GM21825 (cell line): ENCODE results near the gene ITPRIPL2.
A peak's percentile ranks its signal among the peaks of the same experiment; 100 is the strongest.

Experiments used
- ATAC-seq: cut with Tn5 transposase; IDR thresholded peaks from one replicate; pipeline ENCODE4 v1.9.1; 2021; ENCODE audit warnings: mild to moderate bottlenecking, moderate library complexity; ENCODE audit not compliant: unreplicated experiment

ITPRIPL2 gene

DNA sequence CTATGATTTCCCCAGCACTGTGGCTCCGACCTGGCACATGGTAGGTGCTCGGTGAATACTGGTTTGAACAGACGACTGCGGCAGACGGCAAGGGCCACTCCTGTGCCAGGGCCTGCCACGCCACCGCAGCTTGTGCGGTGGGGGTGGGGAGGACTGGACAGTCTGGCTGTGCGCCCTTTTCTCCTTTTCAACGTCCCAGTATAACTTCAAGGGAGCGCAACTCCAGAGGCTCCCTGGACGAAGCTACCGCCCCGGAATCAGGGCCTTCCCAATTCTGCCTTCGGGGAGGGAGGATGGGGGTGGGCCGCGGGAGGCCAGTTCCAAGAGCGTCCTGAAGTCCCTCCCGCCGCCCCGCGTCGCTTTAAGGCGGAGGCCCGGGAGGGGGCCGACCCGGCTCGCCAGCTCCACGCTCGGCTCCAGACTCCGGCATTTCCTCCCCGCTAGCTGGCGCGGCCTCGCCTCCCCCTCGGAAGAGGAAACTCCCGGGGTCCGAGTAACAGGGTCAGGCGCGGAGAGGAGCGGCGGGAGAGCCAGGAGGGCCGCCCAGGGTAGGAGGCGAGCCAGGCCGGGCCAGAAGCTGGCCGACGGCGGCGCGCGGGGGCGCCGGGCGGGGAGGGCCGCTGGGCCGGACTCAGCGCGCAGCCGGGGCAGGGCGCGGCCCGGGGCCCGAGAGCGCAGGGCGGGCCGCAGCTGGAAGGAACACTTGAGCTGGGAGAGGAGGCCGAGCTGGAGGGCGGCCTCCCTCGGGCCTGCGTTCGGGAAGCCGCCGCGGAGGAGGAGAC is at the start of gene ITPRIPL2:
TSS of gene ITPRIPL2 (plus strand) at position 388 of the 782 bp plus-strand sequence. CDS start 498 bp downstream, outside the sequence.
- no peak for ATAC-seq

DNA sequence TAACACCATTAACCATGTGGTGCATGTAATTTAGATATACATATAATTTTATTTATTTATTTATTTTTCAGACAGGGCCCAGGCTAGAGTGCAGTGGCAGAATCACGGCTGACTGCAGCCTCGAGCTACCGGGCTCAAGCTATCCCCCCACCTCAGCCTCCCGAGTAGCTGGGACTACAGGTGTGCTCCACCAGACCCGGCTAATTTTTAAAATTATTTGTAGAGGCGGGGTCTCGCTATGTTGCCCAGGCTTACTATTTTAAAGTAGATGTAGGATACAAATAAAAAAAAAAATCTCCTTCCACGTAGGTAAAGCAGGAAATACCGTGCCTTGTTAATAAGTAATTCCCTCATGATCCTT is 46.8 kb upstream of the ITPRIPL2 start:
- ATAC-seq: no peak

DNA sequence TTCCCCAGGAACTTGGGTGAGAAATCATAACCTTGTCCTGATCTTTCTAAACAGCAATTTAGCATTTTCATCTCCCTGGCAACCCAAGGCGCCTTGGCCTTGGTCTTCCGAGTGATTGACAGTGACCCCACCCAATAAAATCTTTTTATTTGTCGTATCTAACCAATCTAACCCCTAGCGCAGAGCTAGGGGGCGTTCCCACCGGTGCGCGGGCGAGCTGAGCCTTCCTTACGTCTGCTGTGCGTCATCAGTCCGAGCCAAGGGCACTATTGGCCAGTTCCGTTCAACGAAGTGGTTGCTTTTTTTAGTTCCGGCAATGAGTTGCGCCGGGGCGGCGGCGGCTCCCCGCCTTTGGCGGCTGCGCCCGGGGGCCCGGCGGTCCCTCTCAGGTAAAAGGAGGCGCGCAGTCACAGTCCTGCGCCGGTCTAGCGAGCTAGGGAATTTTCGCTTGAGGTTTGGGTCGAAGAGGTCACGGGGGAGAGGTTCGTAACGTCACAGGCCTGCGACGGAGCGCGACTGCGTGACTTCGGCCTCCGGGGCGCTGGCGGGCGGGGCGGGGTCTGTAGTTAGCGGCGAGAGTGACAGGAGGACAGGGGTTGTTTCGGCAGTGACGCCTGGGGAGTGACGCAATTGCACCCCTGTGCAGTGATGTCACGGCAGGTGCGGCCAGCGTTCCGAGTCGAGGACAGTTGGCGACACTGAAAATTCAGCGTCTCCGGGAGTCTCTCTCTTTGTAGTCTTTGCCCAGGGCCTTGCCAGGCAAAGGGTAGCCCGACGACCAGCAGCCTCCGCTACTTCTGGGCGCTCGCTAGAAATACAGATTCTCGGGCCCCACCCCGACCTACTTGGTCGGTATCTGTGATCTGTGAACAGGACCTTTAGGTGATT is 46.2 kb upstream of the ITPRIPL2 start, which contains the start of gene COQ7:
TSS of gene COQ7 (plus strand) at position 266 of the 888 bp plus-strand sequence. CDS start at position 317, 51 bp downstream.
- ATAC-seq: peak; percentile 91

DNA sequence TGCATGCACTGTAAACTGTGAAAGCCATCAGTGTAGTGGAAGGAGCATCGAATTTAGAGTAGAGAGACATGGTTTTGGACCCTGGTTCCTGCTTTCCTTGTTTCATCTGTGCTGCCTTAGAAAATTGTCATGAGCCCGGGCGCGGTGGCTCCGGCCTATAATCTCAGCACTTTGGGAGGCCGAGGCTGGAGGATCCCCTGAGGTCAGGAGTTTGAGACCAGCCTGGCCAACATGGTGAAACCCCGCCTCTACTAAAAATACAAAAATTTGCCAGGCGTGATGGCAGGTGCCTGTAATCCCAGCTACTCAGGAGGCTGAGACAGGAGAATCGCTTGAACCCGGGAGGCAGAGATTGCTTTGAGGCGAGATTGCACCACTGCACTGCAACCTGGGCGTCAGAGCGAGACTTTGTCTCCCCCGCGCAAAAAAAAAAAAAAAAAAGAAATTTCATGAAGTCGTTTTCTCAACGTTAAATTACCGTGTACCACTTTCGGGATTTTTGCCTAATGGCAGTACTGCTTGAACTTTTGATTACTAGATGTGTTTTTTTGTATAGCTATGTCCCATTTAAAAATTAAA is 45.4 kb upstream of the ITPRIPL2 start:
- ATAC-seq: no peak

DNA sequence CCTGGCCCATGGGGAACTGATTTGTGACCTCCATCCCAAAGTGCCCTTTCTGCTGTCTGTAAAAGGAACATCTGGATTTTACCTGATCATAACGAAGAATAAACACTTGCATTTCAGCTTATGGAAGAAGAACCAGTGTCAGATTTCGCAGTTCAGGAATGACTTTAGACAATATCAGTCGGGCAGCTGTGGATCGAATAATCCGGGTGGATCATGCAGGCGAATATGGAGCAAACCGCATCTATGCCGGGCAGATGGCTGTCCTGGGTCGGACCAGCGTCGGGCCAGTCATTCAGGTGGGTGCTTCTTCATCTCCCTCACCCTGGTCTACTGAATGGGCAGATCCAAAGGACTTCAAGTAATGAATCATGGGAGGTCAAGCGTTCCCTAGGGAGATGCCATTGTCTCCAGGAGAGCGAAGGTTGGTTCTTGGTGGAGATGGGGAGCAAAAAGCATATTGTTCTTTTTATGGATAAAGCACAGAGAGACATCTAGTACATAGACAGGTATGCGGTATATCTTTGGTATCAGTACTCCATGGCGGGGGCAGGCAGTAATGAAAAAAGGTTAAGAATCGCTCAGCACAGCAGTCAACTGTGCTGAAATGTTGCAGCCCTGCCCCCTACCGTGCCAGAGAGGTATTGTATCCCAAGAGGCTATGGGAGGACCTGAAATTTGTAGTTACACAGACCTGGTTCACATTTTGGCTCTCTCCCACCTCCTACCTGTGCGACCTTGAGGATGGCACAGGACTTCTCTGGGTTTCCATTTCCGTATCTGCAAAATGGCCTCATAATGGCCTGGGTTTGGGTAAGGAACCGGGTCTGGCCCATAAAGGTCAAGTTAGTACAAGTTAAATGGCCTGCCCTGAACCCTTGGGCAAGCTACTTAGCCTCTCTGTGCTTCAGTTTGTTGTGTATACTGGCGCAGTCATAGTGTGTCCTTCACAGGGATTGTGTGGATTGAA is 41.7 kb upstream of the ITPRIPL2 start:
- no peak for ATAC-seq

DNA sequence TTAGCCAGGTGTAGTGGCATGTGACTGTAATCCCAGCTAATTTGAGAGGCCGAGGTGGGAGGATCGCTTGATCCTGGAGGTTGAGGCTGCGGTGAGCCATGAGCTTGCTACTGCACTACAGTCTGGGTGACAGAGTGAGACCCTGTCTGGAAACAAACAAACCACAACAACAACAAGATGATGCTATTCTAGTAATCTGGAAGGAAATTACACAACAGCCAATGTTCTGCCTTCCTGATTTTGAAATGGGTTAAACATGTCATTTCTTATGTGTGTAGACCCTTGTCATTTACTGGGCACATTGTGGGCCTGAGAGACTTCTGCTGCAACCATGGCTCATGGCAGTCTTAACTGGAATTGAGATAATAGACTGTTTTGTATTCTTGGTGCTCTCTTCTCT is 40.4 kb upstream of the ITPRIPL2 start:
- no peak for ATAC-seq

DNA sequence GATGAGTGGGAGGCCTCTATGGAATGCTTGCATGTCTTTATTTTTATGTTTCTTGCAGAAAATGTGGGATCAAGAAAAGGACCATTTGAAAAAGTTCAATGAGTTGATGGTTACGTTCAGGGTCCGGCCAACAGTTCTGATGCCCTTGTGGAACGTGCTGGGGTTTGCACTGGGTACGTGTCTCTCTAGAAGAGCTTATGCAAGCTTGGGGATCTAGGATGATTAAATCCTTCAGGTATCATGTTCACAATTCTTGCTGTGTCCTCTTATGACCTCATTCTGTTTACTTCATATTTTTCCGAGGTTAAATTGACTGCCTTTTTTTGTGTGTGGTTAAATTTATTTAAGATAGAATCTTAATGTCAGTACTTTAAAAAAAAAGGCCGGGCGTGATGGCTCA is 39.9 kb upstream of the ITPRIPL2 start:
- no peak for ATAC-seq

DNA sequence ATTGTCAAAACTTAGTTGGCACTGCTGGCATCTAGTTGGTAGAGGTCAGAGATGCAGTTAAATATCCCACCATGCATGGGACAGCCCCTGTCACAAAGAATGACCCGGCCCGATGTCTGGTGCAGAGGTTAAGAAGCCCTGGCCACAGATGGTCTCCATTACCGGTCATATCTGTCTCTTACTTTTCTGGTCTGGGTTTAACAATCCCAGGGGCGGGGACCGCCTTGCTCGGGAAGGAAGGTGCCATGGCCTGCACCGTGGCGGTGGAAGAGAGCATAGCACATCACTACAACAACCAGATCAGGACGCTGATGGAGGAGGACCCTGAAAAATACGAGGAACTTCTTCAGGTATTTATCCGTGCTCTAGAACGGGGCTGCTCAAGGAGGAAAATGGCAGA is 38.3 kb upstream of the ITPRIPL2 start:
- ATAC-seq: no peak

DNA sequence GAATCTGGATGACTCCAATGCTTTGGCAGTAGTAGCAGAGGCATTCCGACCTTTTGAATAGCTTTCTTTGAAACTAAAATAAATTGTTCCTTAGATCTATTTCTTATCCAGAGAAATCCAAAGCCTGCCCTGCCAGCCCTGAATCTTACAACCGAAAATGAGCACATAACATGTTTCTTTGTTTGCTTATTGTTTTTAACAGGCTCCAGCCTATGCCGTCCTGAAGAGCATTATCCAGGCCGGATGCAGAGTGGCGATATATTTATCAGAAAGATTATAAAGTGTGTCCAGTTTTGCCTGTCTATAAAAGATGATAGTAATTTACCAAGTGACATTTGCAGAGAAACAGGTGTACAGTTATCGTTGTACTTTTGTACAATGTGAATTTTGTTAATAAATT is 35.9 kb upstream of the ITPRIPL2 start:
- ATAC-seq: no peak

DNA sequence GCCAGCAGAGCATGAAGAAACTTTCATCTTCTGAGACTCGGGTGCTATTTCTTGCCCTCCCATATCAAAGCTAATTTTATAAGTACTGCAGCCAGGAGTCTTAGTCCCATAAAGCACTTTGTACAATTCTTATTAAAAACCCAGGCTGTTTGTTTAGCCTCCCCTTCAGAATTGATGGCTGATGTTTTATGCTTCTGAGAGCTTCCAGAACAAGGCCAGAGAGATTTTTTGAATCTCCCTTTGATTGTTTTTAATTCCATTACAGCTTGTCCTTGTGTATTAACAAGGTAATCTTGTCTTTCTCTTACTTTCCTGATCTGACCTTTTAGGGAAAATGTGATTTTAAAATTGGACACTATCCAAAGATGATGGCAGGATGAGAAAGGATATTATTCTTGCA is 30.1 kb upstream of the ITPRIPL2 start:
- no peak for ATAC-seq

DNA sequence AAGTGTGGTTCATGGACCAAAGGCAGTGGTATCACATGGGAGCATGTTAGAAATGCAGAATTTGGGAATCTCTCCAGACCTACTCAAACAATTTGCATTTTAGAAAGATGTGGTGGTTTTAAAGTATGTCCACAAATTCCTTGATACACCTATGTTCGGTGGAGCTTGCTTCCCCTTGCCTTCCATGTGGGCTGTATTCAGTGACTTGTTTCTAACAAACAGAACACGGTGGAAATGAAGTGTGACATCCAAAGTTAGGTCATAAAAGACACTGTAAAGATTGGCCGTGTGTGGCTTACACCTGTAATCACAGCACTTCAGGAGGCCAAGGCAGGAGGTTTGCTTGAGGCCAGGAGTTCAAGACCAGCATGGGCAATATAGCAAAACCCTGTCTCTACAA is 29.6 kb upstream of the ITPRIPL2 start:
- no peak for ATAC-seq

DNA sequence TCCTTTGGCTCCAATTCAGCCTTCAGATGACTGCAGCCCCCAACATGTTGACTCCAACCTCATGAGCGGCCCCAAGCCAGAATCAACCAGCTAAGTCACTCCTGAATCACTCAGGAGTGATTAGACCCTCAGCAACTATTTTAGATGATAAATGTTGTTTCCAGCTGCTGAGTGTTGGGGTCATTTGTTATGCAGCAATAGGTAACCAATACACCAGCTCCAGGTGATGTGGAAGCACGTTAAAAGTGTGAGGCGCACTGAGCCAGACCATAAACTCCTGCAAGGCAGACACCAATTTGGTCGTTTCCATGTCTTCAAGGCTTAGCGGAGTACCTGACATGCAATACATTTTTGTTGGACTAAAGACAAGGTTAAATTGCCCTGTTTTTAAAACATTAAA is 28.9 kb upstream of the ITPRIPL2 start:
- no peak for ATAC-seq

DNA sequence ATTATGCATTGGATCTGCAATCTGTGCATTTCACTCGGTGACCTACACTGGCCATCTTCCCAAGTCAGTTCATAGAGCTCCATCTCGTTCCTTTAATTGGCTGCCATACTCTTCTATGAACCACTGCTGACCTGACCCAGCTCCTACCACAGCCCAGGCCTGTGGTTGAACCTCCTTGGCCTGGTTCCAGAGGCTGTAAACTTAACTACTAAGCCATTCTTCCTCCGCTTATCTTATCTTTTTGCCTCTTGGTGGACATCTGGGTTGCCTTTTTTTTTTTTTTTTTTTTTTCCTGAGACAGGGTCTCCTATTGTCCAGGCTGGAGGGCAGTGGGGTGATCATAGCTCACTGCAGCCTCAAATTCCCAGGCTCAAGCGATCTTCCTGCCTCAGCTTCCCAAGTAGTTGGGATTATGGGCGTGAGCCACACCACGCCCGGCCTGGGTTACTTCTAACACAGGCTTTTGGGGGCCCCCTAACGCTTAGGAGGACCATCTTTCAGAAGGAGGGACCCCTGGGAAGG is 28.0 kb upstream of the ITPRIPL2 start:
- no peak for ATAC-seq

DNA sequence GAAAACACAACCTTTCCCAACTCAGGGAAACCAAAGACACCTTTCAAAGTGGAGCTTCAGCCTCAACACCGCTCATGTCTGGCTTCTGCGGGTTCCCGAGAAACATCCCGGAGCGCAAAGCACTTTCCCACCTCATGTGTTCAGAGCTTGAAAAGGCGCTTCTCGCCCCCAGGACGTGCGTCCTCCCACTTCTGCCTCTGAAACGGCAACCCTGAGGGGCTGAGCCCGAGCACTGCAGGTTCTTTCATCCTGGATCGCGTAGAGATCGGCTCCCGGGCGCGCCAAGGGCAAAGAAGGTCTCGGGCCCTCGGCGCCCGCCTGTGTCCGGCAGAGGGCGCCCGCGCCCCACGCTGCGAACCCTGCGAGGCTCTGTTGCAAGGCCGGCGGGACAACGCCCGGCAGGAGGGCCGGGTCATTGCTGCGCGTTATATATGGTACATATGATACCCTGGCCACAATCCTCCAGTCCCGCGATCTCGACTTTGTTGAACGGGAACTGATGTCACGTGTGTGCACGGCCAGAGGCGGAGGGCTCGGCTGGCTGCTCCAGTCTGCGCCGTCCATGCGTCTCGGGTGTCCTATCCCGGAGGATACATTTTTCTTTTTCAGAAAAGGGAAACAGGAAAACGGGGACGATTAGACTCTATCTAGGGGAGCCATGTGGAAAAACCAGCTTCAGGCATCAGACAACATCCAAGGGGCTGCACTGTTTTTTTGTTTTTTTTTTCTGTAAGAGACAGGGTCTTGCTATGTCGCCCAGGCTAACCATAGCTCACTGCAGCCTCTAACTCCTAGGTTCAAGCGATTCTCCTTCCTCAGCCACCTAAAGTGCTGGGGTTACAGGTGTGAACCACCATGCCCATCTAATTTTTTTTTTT is 27.2 kb upstream of the ITPRIPL2 start:
- peak; percentile 81 for ATAC-seq

DNA sequence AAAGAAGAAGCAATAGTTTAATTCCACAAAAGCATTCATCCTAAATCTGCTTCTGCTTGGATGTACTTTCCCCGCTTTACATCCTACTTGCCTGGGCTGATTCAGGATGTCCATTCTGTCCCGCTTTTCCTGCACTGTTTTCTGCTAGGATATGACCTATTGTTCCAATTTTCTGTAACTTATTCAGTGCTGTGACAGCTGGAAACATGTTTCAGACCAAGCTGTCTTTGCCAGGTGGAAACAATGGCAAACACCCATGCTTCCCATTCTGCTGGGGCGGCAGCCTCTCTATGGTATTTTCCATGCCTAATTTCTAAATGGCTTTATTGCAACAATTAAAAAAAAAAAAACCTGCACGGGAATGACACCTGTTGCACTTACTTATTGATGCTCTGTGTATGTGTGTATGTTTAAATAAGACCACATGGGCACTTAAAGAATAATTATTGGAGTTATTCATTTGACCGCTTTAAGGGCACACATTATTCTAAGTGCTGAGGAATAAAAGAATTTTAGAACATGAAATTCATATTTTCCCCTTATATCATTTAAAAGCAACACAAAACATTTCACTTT is 25.3 kb upstream of the ITPRIPL2 start:
- ATAC-seq: no peak

DNA sequence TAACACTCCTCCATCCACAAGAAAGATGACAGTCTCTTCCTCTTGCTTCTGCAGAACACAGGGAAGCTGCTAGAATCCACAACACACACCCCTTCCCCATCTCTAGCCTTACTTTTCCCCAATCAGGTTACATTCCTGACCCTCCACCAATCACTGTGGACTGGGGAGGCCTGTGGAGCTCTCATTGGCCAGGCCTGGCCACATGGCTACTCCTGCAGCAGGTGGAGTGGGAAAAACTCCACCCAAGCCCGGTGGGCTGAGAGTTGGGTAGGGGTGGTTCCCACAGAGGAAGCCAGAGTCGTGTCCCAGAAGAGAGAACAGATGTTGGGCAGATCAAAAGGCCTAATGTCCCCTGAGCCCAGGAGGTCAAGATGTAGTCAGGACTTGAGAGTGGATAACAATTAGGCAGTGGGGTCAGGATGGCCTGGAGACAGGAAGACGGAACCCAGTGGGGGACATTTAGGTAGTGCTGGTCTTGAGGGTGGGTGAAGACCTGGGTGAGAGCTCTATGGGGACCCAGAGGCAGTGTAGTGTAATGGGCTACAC is 24.3 kb upstream of the ITPRIPL2 start:
- ATAC-seq: no peak

DNA sequence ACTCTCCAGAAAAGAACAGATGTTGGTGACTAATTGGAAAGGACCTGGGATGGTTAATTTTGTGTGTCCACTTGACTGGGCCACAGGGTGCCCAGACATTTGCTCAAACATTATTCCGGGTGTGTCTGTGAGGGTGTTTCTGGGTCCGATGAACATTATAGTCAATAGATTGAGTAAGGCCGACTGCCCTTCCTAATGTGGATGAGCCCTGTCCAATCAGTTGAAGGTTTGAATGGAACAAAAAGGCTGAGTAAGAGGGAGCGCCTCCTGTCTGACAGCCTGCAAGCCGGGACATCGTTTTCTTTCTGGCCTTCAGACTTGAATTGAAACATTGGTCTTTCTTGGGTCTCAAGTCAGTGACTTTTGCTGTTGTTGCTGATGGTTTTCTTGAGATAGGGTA is 22.8 kb upstream of the ITPRIPL2 start:
- ATAC-seq: no peak

DNA sequence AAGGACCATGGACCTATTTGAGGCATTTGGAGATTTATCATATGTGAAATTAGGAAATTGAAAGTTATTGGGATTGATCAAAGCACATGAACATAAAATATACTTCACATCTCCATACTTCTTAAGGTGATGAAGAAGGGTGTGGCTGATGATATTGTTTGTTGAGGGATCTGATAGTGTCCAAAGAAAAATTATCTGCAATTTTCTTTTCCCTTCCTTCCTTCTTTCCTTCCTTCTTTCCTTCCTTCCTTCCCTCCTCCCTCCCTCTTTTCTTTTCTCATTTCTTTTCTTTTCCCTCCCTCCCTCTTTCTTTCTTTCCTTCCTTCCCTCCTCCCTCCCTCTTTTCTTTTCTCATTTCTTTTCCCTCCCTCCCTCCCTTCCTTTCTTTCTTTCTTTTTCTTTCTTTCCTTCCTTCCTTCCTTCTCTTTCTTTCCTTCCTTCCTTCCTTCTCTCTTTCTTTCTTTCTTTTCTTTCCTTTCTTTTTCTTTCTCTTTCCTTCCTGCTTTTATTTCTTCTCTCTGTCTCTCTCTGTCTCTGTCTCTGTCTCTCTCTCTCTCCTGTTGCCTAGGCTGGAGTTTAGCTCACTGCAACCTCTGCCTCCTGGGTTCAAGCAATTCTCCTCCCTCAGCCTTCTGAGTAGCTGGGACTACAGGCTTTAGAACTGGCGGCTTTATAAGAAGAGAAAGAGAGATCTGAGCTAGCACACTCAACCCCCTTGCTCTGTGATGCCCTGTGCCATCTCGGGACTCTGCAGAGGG is 20.9 kb upstream of the ITPRIPL2 start:
- ATAC-seq: no peak
